Neural progenitor cell (in vitro differentiated cells): Measurements from ENCODE around the gene GNAI3. TPM values are rescaled to one million over a fixed set of nuclear protein-coding genes. Genes with fewer than 3 reads are reported as not detected.

Experiments used
- DNase-seq: peaks from one replicate; pipeline ENCODE4 v3.0.0-alpha.2; 2016; ENCODE audit warnings: low spot score
- H2AFZ ChIP-seq: fragments of 200-600 bp; sonication (generic); replicated peaks from 2 replicates; pipeline ENCODE4 v1.6.1; 2016; ENCODE audit warnings: antibody characterized with exemption
- H3F3A ChIP-seq: fragments of 200-600 bp; sonication (generic); 2 replicates; pipeline ENCODE4 v1.6.1; 2016; ENCODE audit warnings: antibody characterized with exemption, low read depth
- H3K27ac ChIP-seq: fragments of 200-600 bp; sonication (generic); 2 replicates; pipeline ENCODE4 v1.5.1; 2016; ENCODE audit warnings: mild to moderate bottlenecking
- H3K27me3 ChIP-seq: fragments of 200-600 bp; sonication (generic); 2 replicates; pipeline ENCODE4 v1.6.1; 2016; ENCODE audit warnings: mild to moderate bottlenecking, moderate library complexity
- H3K36me3 ChIP-seq: fragments of 200-600 bp; sonication (generic); 2 replicates; pipeline ENCODE4 v1.5.1; 2016
- H3K4me1 ChIP-seq: fragments of 200-600 bp; sonication (generic); 2 replicates; pipeline ENCODE4 v1.6.1; 2016; ENCODE audit warnings: mixed run types
- H3K4me2 ChIP-seq: fragments of 200-600 bp; sonication (generic); 2 replicates; pipeline ENCODE4 v1.6.1; 2016
- H3K4me3 ChIP-seq: fragments of 200-600 bp; sonication (generic); 2 replicates; pipeline ENCODE4 v1.5.1; 2016
- H3K79me2 ChIP-seq: fragments of 200-600 bp; sonication (generic); 2 replicates; pipeline ENCODE4 v1.6.1; 2016; ENCODE audit warnings: low read depth
- H3K9ac ChIP-seq: fragments of 200-600 bp; sonication (generic); 2 replicates; pipeline ENCODE4 v1.6.1; 2016
- H3K9me3 ChIP-seq: fragments of 200-600 bp; sonication (generic); 2 replicates; pipeline ENCODE4 v1.5.1; 2016; ENCODE audit warnings: low read depth
- H4K20me1 ChIP-seq: fragments of 200-600 bp; sonication (generic); 2 replicates; pipeline ENCODE4 v1.6.1; 2016; ENCODE audit warnings: low read depth
- H3K27ac Mint-ChIP-seq: 3 replicates; pipeline ENCODE4 v1.8.0; 2021; ENCODE audit warnings: mixed read lengths
- H3K27me3 Mint-ChIP-seq: 2 replicates; pipeline ENCODE4 v1.8.0; 2022; ENCODE audit warnings: low read depth, mild to moderate bottlenecking, inconsistent platforms, moderate library complexity, mixed read lengths; ENCODE audit not compliant: insufficient read depth
- H3K36me3 Mint-ChIP-seq: 3 replicates; pipeline ENCODE4 v1.8.0; 2021; ENCODE audit warnings: mixed read lengths
- H3K4me1 Mint-ChIP-seq: 3 replicates; pipeline ENCODE4 v1.8.0; 2021; ENCODE audit warnings: mixed read lengths
- H3K4me3 Mint-ChIP-seq: 3 replicates; pipeline ENCODE4 v1.8.0; 2021; ENCODE audit warnings: mild to moderate bottlenecking, moderate library complexity, mixed read lengths
- H3K9me3 Mint-ChIP-seq: 3 replicates; pipeline ENCODE4 v1.8.0; 2020; ENCODE audit warnings: mixed read lengths
- EZH2 ChIP-seq: fragments of 200-600 bp; sonication (generic); IDR thresholded peaks from 2 replicates; pipeline ENCODE4 v1.6.1; 2017; ENCODE audit warnings: antibody characterized with exemption, mild to moderate bottlenecking, moderate library complexity
- EZH2phosphoT487 ChIP-seq: fragments of 200-600 bp; sonication (generic); IDR thresholded peaks from 2 replicates; pipeline ENCODE4 v1.6.1; 2017; ENCODE audit warnings: antibody characterized with exemption
- total RNA-seq: library from RNA; depleted of rRNA; stranded (reverse); fragments of >200 nt; gene quantifications from 2 replicates; pipeline ENCODE4 v1.2.3, GENCODE V29; 2015; ENCODE audit warnings: low replicate concordance
- TF ChIP-seq, protein P1 (sequence below): fragments of 200-600 bp; sonication (generic); IDR thresholded peaks from 2 replicates; pipeline ENCODE4 v1.5.1; 2017; ENCODE audit warnings: antibody characterized with exemption, mild to moderate bottlenecking

Gene GNAI3
- total RNA-seq, 1 donor from 2014 or later = 15.4 TPM

DNA sequence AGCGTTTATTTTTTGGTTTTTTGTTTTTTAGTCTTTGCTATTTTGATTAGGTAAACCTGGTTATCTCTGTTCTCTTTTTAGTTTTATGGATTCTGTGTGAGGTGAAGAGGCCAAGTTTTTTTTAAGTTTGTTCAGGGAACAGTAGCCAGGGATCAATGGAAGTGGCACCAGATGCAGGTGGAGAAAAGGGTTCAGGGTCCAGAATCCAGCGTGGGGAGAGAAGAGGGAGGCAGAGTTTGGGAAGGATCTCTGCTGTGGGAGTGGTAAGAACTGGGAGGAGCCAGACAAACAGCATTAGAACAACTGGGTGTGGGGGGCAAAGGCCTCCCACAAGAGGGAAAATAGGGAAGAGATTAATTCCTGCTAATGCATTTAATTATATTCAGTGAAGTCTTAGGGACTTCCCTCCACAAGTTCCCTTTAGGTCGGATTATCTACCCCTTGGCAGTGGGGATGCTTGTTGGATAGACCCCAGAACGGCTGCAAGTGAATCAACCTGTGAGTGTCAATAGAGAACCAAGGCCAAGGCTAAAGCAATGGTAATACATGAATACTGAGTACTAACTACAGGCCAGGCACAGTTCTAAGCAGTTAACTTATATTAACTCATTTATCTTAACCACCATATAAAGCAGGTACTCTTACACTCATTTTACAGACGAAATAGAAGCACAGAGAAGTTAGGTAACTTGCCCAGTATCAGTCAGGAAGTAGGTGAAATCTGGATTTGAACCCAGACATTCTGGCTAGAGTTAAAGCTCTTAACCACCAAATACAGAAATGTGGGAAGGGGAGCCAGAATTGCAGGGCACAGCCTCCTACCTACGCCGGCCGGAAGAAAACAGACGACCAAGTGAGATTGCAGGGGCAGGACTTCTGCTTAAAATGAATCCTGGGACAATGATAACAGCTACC is 70.5 kb downstream of the GNAI3 start:
- H3K4me3 Mint-ChIP-seq = peak overlapping the region; percentile 99
- no peak for DNase-seq
- H3K4me1 Mint-ChIP-seq = peaks cover 64% of the 10 kb centered on the region
- H3K36me3 ChIP-seq = no peaks in the 10 kb centered on the region
- H3K9me3 Mint-ChIP-seq = no peaks in the 10 kb centered on the region
- peaks cover 6% of the 10 kb centered on the region for H3K36me3 Mint-ChIP-seq
- H3K9ac ChIP-seq = no peak overlapping the region
- H3K27me3 Mint-ChIP-seq = peaks cover 5% of the 10 kb centered on the region
- peaks cover 34% of the 10 kb centered on the region for H3K79me2 ChIP-seq
- no peaks in the 10 kb centered on the region for H3K9me3 ChIP-seq
- H3K4me1 ChIP-seq = peaks cover 22% of the 10 kb centered on the region
- peak overlapping the region; percentile 79 for H3K4me3 ChIP-seq
- H2AFZ ChIP-seq = peak overlapping the region; percentile 79
- no peaks in the 10 kb centered on the region for H3K27me3 ChIP-seq
- peak overlapping the region; percentile 96 for H3K4me2 ChIP-seq
- peaks cover 16% of the 10 kb centered on the region for H3F3A ChIP-seq
- H3K27ac Mint-ChIP-seq = peak overlapping the region; percentile 98
- H3K27ac ChIP-seq = no peak overlapping the region
- peaks cover 14% of the 10 kb centered on the region for H4K20me1 ChIP-seq
- TF ChIP-seq EZH2phosphoT487 = no peak
- TF ChIP-seq, protein P1, sequence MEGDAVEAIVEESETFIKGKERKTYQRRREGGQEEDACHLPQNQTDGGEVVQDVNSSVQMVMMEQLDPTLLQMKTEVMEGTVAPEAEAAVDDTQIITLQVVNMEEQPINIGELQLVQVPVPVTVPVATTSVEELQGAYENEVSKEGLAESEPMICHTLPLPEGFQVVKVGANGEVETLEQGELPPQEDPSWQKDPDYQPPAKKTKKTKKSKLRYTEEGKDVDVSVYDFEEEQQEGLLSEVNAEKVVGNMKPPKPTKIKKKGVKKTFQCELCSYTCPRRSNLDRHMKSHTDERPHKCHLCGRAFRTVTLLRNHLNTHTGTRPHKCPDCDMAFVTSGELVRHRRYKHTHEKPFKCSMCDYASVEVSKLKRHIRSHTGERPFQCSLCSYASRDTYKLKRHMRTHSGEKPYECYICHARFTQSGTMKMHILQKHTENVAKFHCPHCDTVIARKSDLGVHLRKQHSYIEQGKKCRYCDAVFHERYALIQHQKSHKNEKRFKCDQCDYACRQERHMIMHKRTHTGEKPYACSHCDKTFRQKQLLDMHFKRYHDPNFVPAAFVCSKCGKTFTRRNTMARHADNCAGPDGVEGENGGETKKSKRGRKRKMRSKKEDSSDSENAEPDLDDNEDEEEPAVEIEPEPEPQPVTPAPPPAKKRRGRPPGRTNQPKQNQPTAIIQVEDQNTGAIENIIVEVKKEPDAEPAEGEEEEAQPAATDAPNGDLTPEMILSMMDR = no peak
- no peak for TF ChIP-seq EZH2

GRCh38 chr1:109619576-109620400 is 71.4 kb downstream of the GNAI3 start, which contains the start of the genes AMPD2 and GNAT2:
TSS of gene AMPD2 (plus strand) at chr1:109619837. CDS start at chr1:109621176, 1,339 bp downstream.
TSS of gene GNAT2 (minus strand) at chr1:109619616. CDS start at chr1:109612870, 6,746 bp downstream.
- Mint-ChIP-seq H3K27me3 (peaks cover 5% of the 10 kb centered on the region), H3K27ac (peak within 1 kb of the TSS; percentile 98), H3K36me3 (peaks cover 6% of the 10 kb centered on the region), H3K9me3 (no peaks in the 10 kb centered on the region), H3K4me3 (peak within 1 kb of the TSS; percentile 99), H3K4me1 (peaks cover 64% of the 10 kb centered on the region)
- Histone ChIP-seq H3K9me3 (no peaks in the 10 kb centered on the region), H3K79me2 (peaks cover 41% of the 10 kb centered on the region), H3K27ac (no peak within 1 kb of the TSS), H3K36me3 (no peaks in the 10 kb centered on the region), H3K4me2 (peak within 1 kb of the TSS; percentile 96), H3F3A (peaks cover 16% of the 10 kb centered on the region), H3K4me1 (peaks cover 22% of the 10 kb centered on the region), H4K20me1 (peaks cover 22% of the 10 kb centered on the region), H3K27me3 (no peaks in the 10 kb centered on the region), H2AFZ (peak within 1 kb of the TSS; percentile 79), H3K9ac (no peak within 1 kb of the TSS), H3K4me3 (peak within 1 kb of the TSS; percentile 79)
- TF ChIP-seq, protein P1 = no peak
- no peak for TF ChIP-seq EZH2
- no peak for TF ChIP-seq EZH2phosphoT487
- DNase-seq = peak; percentile 83

- Histone ChIP-seq H3K9ac (no peak overlapping the region), H3K27me3 (no peaks in the 10 kb centered on the region), H3K27ac (no peak overlapping the region), H3K79me2 (peaks cover 44% of the 10 kb centered on the region), H2AFZ (no peak overlapping the region), H3K4me3 (peak overlapping the region; percentile 79), H3K4me1 (peaks cover 22% of the 10 kb centered on the region), H3K36me3 (no peaks in the 10 kb centered on the region), H3F3A (peaks cover 16% of the 10 kb centered on the region), H3K9me3 (no peaks in the 10 kb centered on the region), H4K20me1 (peaks cover 28% of the 10 kb centered on the region), H3K4me2 (peak overlapping the region; percentile 96)
- Mint-ChIP-seq H3K9me3 (no peaks in the 10 kb centered on the region), H3K27ac (peak overlapping the region; percentile 98), H3K4me1 (peaks cover 64% of the 10 kb centered on the region), H3K27me3 (peaks cover 5% of the 10 kb centered on the region), H3K4me3 (peak overlapping the region; percentile 99), H3K36me3 (peaks cover 6% of the 10 kb centered on the region)
- DNase-seq = peak; percentile 46
- TF ChIP-seq EZH2phosphoT487 (no peak), EZH2 (no peak)
- TF ChIP-seq, protein P1 = no peak
Measured at GRCh38 chr1:109620401-109620791, 72.0 kb downstream of the GNAI3 start.
